Stimulated activated CD4-positive, alpha-beta T cell treated with anti-CD3 and anti-CD28 coated beads, Interleukin-12 subunit alpha, Interleukin-12 subunit beta, amount 100 ng/mL, for 24 hours (primary cell): ENCODE measurements around the gene GALNT17.
"Not testable (repeated sequence)": the region's sequence is repeated elsewhere in the genome, so short reads cannot be mapped to it uniquely, and the experiment has no call there.

Source experiments
- DNase-seq, 2 experiments: peaks; one replicate each; pipeline ENCODE4 v3.0.0-alpha.2; 2020; ENCODE audit warnings: low read depth in 2 of 2

GALNT17 gene

DNA sequence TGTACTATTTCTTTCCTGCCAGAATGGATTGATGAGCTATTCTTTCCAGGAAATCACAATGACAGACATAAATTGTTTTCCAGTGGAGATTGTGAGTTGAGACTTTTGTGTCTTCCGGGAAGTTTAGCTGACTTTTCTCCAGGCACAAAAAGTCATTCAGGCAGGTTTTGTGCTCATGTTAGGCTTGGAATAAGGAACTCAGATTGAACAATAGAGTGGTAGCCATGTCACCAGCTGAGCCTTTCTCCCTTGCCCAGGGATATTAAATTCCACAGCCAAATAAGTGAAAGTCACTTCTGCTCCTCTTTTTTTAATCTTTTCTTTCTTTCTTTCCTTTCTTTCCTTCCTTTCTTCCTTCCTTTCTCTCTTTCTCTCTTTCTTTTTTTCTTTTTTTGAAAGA is 559.6 kb downstream of the GALNT17 start:
- no peak for DNase-seq

DNA sequence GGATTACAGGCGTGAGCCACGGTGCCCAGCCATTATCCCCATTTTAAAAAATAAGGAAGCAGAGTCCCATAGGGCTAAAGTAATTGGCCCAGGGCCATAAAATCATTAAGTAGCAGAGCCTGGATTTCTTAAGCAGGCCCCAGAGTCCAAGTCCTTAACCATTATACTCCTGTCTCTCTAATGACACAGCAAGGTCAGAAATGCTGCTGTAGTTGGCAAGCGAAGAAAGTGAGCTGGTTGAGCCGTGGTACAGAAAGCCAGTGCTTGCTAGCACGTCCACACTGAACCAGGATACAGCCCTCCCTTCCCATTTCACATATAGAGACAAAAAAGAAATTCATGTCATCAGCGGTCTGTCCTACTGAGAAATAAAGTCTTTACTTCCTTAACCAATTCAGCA is 562.7 kb downstream of the GALNT17 start:
- no peak for DNase-seq

DNA sequence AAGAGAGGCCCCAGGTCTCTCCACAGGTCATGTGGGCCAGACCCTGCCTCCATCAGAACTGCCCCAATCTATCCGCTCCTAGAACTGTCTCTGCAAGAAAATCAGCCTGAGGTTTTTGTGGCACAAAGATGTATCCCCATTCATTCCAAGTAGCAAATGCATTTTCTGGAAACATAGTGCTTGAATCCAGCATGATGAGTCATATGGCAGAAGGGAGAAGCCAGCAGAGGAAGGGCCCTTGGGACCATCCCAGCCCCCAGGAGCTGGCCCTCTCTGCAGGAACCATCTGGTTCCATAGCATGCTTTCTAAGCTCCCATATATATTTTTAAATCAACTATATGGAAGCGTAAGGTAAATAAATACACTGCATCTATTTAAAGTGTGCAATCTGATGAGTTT is 563.2 kb downstream of the GALNT17 start:
- DNase-seq: no peak

DNA sequence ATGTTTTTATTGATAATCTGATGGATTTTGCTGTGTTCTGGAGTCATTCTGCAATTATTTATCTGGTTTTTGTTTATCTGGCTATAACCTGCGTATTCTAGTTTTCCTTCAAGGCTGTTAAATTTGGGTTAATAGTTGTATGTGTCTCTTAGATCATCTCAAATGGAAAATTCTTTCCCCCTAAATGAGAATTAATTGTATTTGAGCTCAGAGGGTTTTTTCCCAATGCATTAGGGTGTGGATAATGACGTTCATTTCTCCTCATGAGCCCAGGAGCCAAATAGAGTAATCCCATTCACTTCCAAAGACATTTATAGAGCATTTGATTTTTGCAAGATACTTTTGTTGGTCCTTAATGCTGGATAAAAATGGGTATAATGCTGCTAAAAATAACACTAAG is 564.6 kb downstream of the GALNT17 start:
- DNase-seq: no peak

DNA sequence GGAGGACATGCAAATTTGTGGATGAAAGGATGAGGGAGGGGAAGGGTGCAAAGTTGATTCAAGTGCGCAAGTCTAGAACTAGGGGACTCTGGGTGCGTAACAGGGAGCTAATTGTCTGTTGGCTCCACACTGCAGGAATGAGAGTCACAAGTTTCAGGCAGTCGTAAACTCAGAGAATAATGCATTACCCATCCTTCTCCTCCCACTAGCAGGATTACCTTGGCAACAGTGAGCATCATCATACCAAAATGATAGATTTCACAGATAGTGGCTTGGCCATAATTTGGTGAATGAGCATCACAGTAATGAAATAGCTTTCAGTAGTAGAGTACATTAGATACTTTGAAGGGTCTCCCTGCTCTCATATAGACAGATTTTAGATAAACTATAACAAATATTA is 565.5 kb downstream of the GALNT17 start:
- no peak for DNase-seq

DNA sequence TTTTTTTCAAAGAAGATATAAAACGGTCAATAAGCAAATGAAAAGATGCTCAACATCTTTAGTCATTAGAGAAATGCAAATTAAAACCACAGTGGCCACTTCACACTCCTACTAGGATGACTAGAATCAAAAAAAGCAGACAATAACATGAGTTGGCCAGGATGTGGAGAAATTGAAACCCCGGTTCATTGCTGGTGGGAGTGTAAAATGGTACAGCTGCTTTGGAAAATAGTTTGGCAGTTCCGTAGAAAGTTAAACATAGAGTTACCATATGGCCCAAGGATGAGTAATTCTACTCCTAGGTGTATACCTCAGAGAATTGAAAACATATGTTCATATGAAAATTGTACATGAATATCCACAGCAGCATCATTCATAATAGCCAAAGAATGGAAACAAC is 573.3 kb downstream of the GALNT17 start:
- DNase-seq: no peak

DNA sequence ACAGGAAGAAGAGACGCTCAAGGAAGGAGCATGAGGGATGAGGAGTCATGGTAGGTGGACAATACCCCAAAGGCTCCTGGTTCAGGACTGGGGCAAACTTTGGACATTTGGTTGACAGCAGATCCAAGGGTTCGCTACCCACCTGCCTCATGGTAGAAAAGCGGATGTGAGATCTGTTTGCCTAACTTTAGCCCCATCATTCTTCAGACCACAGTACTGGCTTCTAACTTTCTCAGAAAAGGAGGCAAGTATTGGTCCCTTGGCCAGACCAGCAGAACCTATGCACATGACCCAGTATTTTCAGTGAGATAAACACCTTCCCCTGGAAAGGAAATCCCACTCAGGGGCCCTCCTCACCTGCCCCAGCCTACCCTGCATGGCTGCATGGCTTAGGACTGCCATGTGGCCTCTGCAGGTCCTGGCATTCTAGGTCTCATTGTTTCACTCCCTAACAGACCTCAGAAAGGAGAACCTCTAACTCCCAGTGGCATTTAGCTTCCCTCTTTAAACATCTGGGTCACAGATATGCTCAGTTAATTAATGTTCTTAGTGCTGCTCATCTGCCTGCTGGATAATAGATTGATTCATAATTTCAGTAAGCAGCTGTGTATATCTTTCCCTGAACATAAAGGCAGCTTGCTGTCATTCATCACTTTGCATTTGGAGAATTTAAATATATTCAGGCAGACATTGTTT is 574.1 kb downstream of the GALNT17 start:
- no peak for DNase-seq

DNA sequence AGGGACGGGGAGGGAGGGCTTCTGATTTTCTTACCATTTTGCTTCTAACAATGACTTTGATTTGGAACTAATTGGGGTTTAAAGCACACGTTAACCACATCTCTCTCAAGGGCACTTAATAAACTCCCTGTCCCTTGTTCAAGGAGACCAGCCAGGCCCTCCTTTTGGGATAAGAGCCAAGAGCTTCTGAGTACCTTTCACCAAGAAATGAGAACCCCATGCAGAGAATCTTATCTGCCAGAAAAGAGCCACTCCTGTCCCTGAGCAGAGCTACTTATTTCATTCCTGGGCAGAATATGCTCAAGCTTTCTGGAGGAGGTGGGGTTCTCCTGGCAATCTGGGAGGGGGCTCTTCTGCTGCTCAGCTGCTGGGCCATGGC is 574.6 kb downstream of the GALNT17 start:
- DNase-seq: no peak

DNA sequence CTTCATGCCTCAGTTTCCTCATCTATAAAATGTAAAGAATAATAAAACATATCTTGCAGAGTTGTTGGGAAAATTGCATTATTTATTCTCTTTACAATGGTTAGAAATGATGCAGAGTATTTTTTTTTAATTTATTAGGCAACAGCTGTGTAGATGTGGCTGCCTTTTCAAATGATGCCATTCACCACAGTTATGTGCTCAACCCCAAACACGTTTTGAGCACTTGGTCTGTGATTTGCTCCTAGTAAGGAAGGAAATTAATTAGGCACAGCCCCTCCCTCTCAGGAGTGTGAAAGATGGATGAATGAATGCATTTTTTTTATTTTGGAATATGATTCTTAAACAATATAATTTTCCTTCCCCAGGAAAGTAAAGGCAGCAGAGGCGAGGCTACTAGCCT is 575.1 kb downstream of the GALNT17 start:
- no peak for DNase-seq

DNA sequence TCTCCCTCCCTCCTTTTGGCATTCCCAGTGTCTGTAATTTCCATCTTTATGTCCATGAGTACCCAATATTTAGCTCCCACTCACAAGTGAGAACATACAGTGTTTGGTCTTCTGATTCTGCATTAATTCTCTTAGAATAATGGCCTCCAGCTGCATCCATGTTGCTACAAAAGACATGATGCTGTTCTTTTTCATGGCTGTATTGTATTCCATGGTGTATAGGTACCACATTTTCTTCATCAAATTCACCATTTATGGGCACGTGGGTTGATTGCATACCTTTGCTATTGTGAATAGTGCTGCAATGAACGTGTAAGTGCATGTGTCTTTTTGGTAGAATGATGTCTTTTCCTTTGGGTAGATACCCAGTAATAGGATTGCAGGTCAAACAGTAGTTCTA is 576.8 kb downstream of the GALNT17 start:
- no peak for DNase-seq

DNA sequence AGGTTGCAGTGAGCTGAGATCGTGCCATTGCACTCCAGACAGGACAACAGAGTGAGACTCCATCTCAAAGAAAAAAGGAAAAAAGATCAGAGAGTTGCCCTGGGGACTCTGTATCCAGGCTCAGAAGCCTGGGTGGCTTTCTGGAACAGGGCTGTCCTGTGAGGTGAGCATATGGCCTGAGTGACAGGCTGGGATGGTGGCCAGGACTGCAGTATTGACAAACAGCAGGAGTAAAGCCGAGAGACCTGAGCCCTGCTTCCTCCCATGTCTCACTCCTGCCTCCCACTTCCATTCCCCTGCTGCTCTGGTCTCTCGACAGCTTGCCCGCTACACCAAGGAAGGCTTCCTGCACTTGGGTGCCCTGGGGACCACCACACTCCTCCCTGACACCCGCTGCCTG is 578.5 kb downstream of the GALNT17 start:
- no peak for DNase-seq

DNA sequence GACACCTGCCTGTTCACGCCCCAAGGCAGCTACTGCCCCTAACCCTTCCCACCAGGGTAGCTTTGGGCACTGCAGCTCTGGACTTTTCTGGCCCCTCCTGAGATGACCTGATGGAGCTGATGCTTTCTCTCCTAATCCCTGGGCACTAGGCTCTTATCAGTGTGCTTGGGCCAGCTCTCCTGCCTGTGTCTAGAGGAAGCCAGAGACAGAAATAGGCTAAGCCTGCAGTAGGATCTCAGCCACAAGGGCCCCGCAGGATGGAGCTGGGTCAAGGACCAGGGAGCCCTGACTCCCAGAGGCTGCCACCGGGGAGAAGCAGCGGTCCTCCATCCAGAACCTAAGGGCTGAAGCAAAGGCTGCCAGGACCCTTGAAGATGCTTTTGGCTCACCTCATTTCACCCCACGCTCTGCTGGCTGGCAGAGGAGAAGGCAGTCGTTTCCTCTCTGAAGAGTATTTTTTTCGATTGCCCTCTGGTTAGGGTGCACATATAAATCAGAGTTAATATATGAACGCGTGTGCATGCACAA is 580.8 kb downstream of the GALNT17 start:
- no peak for DNase-seq

DNA sequence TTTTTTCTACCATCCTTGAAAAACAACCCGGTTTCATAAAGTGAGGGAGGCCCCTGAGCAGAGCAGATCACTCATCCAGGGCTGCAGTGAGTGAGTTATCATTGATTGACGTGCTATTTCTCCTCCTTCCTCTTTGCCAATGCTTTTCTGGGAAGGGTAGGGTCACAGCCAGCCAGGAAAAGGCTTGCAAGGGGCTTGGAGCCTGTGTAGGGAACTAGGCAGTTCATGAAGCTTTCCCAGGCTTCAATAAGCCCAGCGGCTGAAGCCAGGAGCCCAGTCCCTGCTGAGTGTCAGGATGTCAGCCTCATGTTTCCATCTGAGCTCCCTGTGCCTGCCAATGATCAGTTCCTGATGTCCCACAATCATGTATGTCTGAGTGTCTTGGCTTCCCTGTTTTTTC is 584.7 kb downstream of the GALNT17 start:
- DNase-seq: no peak

DNA sequence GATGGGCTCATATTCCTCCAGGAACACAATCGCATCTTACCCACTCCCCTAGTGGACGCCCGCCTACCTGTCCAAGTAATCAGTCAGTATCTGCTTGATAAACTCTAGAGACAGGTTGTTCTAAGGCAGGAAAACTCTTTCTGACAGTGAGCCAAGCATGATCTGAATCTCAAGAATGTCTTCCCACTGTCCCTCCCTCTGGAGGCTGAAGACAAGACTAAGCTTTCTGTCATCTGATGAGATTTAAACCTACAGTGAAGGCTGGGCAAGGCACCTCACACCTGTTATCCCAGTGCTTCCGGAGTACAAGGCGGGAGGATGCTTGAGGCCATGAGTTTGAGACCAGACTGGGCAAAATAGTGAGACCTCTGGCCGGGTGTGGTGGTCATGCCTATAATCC is 586.6 kb downstream of the GALNT17 start:
- DNase-seq: no peak

DNA sequence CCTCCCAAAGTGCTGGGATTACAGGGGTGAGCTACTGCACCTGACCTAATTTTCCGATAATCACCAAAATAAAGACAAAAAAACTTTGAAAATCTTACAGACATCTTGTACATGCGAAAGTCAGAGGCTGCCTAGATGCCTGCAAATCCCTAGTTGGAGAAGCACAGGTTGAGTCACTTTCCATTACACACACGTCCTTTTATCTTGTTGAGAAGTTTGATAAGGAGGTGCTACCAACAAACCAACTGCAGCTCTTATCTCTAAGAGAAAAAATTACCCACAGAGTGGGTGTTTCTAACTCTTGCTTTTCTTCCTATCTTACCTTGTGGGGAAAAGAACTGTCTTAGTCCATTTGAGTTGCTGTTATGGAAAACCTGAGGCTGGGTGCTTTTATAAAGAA is 589.8 kb downstream of the GALNT17 start:
- no peak for DNase-seq

DNA sequence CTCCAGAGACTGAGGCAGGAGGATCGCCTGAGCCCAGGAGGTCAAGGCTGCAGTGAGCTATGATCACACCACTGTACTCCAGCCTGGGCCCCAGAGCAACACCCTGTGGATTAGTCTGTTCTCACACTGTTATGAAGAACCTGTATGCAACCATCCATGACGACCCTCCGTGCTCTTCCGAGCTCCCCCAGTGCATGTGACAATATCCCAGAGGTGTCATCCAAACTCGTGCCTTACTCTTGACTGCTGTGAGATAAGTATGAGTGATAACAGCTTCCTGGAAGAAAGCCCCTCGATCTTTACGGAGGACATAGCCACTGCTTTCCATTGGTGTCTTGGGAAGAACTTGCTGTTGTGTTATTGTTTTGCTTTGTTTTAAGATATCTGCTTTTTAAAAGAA is 591.9 kb downstream of the GALNT17 start:
- DNase-seq: no peak

DNA sequence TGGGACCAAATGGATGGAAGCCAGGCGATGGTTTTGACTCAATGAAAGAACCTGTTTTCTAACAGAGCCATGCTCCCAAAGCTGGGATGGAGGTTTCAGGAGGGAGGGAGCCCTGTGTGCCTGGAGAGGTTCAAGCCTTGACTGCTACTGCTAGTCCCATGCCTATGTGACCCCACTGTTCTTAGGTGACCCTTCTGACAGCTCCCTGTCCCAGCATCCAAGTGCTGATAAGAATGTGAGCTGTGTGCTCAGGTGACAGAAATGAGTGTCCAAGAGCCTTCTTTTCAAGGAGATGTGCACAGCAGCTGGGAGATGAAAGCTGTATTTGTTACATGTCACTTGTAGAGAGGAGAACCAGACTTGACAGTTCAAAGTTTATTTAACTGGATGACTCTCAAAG is 595.4 kb downstream of the GALNT17 start:
- DNase-seq: no peak

DNA sequence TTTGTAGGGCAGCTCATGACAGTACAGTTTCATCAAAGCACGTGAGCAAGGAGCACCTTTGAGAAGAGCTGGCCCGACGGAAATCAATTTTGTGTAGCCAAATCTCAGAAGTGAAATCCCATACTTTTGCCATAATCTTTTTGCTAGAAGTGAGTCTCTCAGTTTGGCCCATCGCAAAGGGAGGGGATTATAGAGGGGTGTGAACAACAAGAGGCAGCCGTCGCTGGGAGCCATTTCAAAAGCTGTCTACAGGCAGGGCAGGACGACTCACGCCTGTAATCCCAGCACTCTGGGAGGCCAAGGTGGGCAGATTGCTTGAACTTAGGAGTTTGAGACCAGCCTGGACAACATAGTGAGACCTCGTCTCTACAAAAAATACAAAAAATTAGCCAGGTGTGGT is 599.8 kb downstream of the GALNT17 start:
- DNase-seq: no peak

DNA sequence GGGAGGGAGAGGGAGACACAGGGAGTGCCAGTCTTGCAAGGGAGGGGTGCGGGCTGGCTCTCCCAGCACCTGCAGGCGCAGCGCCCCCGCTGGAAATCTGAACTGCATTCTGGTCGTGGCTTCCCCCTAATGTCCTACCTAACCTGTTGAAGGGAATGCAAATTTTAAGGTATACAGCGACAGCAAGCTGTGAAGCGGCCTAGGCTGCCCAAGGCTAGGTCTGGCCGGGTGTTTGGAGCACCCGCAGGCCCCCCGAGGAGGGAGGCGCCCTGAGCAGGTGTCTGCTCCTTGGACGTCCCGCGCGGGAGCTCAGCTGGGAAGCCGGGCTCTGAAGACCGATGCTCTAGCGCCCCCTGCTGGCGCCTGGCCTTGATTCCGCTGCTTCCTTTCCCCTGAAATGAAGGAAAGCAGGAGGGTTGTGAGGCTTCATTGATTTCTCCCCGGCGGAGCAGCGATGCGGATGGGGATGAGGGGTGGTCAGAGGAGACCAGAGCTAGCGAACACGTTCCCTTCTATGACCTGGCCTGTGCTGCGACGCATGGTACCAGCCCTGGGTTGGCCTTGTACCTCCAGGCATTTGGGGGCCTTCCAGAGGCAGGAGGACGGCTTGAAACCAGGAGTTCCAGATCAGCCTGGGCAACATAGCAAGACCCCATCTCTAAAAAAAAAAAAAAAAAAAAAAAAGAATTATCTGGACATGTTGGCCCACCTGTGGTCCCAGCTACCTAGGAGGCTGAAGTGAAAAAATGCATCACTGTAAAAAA is 601.3 kb downstream of the GALNT17 start:
- DNase-seq: peak; percentile 34 to 63

DNA sequence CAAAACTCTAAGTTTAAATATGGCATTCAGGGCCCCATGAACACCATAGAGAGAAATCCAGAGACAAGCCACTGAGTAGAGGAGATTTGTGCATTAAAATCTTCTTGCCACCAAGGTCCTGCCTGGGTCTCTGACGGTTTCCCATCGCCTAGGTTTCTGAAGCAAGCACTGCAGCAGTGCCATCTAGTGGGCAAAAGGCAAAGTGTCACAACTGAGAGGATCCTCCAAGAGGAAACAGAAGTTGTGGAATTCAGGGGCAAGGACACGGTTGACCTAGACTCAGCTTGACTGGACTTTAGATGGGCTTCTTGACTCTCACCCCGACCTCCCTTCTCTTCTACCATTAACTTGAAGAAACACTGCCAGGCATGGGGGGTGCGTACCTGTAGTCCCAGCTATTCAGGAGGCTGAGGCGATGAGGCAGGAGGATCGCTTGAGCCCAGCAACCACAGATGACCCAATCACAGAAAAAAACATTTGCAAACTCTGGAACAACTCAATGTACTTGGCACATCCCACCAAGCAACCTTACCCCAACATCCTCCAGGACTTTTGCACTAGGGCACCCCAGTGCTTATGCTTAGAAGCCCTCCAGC is 604.1 kb downstream of the GALNT17 start:
- DNase-seq: peak in 1 of 2 experiments; percentile 41

DNA sequence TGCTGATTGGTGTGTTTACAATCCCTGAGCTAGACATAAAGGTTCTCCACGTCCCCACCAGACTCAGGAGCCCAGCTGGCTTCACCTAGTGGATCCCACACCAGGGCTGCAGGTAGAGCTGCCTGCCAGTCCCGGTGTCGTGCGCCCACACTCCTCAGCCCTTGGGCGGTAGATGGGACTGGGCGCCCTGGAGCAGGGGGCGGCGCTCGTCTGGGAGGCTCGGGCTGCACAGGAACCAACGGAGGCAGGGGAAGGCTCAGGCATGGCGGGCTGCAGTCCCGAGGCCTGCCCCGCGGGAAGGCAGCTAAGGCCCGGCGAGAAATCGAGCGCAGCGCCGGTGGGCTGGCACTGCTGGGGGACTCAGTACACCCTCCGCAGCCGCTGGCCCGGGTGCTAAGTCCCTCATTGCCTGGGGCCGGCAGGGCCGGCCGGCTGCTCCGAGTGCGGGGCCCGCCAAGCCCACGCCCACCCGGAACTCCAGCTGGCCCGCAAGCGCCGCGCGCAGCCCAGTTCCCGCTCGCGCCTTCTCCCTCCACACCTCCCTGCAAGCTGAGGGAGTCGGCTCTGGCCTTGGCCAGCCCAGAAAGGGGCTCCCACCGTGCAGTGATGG is 606.1 kb downstream of the GALNT17 start:
- not testable (repeated sequence) for DNase-seq

DNA sequence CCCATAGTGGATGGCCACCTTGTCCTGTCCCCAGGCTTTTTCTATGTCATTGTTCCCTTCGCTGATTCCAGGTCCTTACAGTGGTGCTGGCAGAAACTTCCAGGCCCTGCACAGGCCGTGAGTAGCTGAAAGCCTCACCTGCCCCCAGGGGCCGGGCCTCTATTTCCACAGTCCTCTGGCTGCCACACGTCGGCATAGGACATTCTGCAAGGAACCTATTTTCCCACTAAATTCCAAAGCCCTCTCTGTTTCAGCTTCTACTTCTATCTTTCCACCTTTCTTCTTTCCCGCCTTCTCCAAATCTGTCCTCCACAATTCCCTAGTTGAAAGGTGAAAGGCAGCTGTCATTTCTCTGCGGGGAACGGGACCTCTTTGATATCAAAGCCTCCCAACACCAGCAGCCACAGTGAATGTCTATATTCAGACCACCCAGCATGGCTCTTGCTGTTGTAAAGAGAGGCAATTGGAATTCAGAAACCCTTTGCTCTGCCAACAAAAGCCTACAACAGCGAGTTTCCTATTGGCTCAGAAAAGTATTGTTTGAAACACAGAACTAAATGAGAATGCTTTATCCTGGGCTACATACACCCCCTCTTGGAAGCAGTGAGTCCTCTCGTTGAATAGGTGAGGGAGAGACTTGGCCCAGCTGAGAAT is 607.7 kb downstream of the GALNT17 start:
- no peak for DNase-seq
